GM12891 (cell line): ENCODE measurements around the gene PSMD3.

Experiments
- PAX5 ChIP-seq: IDR thresholded peaks from 2 replicates; pipeline ENCODE4 v1.6.1; 2011; ENCODE audit warnings: low read length, moderate library complexity, mild to moderate bottlenecking; ENCODE audit not compliant: insufficient read depth, severe bottlenecking
- POLR2A ChIP-seq: IDR thresholded peaks from 2 replicates; pipeline ENCODE4 v1.6.1; 2011; ENCODE audit warnings: low read depth, low read length, control low read depth
- POLR2AphosphoS5 ChIP-seq: IDR thresholded peaks from 2 replicates; pipeline ENCODE4 v1.6.1; 2011; ENCODE audit warnings: low read depth, low read length, control low read depth
- POU2F2 ChIP-seq: IDR thresholded peaks from 2 replicates; pipeline ENCODE4 v1.6.1; 2011; ENCODE audit warnings: low read depth, mild to moderate bottlenecking, control low read depth, low read length, moderate library complexity
- SPI1 ChIP-seq: IDR thresholded peaks from 2 replicates; pipeline ENCODE4 v1.6.1; 2011; ENCODE audit warnings: low read depth, low read length, control low read depth
- TAF1 ChIP-seq: IDR thresholded peaks from 2 replicates; pipeline ENCODE4 v1.6.1; 2011; ENCODE audit warnings: low read depth, low read length, control low read depth

GRCh38 chr17:39965017-39965699, 15.4 kb upstream of the PSMD3 start:
- TF ChIP-seq POLR2A (no peak), SPI1 (no peak), TAF1 (no peak), PAX5 (no peak), POLR2AphosphoS5 (no peak), POU2F2 (no peak)
